Umbilical cord (tissue), 2 donors: Measurements from ENCODE around the gene CFAP126. TPM values are rescaled to one million over a fixed set of nuclear protein-coding genes. Genes with fewer than 3 reads are reported as not detected.
"Not testable (repeated sequence)": the region's sequence is repeated elsewhere in the genome, so short reads cannot be mapped to it uniquely, and the experiment has no call there.

Experiments used
- DNase-seq: peaks from one replicate; pipeline ENCODE4 v3.0.0-alpha.2; 2015; ENCODE audit warnings: low spot score
- total RNA-seq: library from RNA; depleted of rRNA; stranded (reverse); fragments of >200 nt; gene quantifications from one replicate; pipeline ENCODE4 v1.2.3, GENCODE V29; 2014; ENCODE audit warnings: low replicate concordance; ENCODE audit not compliant: insufficient read depth

Gene CFAP126, protein sequence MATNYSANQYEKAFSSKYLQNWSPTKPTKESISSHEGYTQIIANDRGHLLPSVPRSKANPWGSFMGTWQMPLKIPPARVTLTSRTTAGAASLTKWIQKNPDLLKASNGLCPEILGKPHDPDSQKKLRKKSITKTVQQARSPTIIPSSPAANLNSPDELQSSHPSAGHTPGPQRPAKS
- total RNA-seq = not detected

DNA sequence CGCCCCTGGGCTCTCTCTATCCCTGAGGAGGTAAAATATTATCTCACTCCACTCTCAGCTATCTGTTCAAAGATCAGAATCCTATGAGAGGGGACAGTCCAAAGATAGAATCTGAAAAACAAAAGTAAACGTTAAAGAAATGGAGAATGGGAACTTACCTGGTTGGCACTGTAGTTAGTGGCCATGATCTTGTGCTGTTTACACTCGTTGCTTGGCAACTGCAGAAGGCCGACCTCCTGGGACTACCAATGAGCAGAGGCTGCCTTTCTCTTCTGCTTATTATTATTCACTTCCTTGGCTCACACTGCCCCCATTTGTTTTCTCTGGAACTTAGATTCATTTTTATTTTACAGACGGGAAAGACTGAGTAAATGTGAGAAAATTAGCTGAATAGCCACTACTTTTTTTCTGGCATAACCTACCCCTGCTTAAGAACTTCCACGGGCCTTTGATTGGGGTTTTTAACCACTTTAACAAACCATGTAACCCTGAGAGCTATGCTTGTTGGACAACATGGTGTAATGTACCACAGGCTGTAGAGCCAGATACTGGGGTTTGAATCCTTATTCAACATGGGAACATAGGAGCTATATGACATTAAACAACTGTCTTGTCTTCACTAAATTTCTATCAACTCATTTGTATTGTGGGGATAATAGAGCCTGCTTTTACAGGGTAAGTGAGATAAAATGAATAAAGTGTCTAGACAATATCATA lies at the start of gene CFAP126:
Gene CFAP126 (minus strand): TSS at position 193 of the 717 bp plus-strand sequence. CDS start 8 bp downstream, at position 185.
- peak; percentile 65 for DNase-seq

DNA sequence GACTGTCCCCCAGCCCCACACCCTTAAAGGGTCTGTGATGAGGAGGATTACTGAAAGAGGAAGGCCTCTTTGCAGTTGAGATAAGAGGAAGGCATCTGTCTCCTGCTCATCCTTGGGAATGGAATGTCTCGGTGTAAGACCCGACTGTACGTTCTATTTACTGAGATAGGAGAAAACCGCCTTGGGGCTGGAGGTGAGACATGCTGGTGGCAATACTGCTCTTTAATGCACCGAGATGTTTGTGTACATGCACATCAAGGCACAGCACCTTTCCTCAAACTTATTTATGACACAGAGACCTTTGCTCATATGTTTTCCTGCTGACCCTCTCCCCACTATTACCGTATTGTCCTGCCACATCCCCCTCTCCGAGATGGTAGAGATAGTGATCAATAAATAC lies 45.4 kb upstream of the CFAP126 start:
- DNase-seq = not testable (repeated sequence)

DNA sequence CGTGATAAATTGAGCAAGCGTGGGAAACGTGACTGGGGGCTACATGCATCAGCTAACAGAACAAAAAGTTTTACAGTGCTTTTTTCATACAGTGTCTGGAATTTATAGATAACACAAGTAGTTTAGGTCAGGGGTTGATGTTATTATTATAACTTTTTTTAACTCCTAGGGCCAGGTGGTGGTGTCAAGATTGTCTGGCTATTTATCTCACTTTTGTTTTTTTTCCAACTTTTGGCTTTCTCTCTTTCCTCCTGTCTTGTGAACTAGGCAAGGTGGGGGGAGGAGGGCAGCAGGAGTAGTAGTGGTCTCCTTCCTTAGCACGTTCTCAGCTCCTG lies 42.9 kb upstream of the CFAP126 start:
- DNase-seq = not testable (repeated sequence)

DNA sequence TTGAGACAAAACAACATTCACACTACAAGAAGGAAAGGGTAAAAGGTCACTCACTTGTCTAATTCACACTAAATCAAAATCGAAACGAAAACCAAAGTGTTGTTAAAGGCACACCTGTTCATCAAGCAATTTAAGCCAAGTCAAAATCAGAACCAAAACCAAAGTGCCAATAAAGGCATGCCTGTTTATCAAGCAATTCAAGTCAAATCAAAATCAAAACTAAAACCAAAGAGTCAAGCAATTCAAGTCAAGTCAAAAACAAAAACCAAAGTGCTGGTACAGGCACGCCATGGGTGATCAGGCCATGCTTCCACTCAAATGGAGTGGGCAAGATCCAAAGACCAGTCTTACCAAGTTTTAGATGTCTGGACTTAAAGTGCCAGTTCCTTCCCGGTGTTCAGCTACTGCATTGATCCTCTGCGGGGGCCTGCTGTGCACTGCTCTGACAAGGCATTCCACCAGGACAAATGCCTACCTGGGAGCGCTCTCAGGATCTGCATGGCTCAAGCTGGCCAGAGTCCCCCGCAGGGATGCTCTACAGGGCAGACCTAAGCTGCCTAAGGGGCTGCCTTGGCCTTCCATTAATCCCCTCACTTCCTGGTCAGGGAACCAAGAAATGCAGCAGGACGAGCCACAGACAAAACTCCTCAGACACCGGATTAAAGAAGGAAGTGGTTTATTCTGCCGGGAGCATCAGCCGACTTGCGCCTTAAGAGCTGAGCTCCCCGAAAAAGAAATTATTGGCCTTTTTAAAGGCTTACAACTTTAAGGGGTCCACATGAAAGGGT lies 42.4 kb upstream of the CFAP126 start:
- DNase-seq = not testable (repeated sequence)

DNA sequence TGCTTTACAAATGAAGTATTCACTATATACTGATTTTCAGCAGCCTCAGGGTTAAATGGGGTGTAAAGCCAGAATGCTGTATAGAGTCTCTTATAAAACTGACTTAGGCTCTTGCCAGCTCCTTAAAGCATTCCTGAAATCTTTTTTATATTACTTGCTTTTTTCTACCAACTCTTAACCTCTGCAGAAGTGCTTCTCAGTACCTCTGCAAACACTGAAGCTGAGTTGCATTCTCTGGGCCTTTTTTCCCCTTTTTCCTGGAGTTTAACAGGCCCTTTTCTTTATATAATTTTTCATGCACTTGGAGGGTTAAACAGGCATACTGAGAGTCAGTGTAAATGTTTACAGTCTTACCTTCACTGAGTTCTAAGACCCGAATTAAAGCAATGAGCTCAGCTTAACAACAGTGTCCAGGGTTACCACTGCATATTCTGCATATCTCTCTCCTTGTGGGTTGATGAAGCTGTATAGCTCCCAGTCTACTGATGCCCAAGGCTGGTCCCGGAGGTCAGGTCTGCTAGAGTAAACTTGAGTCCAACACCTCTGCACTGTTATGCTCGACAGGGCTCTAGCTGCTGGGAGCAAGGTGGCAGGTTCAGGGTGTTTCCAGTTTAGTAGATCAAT lies 40.9 kb upstream of the CFAP126 start:
- no peak for DNase-seq

DNA sequence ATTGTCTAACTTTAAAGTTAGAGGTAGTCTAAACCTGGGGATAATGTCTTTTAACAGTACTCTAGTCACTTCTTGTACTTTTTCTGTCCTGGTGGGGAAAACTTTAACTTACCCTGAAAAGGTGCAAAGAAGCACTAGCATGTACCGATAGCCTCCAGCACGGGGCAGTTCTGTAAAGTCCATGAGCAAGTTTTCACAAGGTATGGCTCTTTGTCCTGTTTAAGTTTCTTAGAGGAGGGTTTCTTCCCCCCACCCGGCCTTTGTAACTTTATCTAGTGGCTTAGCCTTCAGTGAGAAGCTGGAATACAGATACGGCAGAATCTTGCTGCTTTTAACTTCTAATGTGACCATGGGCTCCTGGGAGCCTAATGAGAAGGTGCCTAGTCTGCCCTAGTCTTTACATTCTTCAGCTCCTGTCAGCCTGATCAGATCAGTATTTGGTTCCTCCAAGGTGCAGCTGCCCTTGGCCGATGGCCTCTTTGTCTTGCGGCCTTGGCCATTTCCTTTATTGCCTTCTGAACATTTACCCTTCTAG lies 39.8 kb upstream of the CFAP126 start:
- DNase-seq = no peak

DNA sequence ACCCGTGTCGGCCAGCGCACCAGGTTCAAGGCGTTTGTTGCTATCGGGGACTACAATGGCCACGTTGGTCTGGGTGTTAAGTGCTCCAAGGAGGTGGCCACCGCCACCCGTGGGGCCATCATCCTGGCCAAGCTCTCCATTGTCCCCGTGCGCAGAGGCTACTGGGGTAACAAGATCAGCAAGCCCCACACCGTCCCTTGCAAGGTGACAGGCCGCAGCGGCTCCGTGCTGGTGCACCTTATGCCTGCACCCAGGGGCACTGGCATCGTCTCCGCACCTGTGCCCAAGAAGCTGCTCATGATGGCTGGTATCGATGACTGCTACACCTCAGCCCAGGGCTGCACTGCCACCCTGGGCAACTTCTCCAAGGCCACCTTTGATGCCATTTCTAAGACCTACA lies 38.9 kb upstream of the CFAP126 start:
- DNase-seq = not testable (repeated sequence)

DNA sequence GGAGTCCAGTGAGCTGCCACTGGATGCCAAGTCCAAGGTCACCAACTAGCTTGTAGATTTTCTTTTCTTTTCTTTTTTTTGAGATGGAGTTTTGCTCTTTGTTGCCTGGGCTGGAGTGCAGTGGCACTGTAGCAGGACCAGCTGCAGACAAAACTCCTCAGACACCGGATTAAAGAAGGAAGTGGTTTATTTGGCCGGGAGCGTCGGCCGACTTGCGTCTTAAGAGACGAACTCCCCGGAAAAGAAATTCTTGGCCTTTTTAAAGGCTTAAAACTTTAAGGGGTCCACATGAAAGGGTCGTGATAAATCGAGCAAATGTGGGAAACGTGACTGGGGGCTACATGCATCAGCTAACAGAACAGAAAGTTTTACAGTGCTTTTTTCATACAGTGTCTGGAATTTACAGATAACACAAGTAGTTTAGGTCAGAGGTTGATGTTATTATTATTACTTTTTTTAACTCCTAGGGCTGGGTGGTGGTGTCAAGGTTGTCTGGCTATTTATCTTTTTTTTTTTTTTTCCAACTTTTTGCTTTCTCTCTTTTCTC lies 36.4 kb upstream of the CFAP126 start:
- no peak for DNase-seq

DNA sequence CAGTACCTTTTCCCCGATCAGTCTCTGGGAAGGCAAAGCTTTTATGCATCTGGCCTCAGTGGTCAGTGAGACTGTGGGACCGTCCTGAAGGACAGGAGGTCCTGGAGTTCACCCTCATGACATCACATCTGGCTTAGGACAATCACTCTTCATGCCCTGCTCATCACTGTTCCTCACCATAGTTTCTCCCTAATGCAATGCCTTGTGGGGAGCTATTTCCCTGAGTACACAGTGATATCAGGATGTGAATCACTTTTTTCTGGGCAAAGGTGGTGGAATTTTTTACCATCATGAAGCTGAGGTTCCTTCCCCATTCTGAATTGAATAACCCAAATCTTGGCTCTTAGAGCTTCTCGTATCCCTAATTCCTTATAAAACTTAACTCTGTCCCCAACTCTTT lies 34.8 kb upstream of the CFAP126 start:
- no peak for DNase-seq

DNA sequence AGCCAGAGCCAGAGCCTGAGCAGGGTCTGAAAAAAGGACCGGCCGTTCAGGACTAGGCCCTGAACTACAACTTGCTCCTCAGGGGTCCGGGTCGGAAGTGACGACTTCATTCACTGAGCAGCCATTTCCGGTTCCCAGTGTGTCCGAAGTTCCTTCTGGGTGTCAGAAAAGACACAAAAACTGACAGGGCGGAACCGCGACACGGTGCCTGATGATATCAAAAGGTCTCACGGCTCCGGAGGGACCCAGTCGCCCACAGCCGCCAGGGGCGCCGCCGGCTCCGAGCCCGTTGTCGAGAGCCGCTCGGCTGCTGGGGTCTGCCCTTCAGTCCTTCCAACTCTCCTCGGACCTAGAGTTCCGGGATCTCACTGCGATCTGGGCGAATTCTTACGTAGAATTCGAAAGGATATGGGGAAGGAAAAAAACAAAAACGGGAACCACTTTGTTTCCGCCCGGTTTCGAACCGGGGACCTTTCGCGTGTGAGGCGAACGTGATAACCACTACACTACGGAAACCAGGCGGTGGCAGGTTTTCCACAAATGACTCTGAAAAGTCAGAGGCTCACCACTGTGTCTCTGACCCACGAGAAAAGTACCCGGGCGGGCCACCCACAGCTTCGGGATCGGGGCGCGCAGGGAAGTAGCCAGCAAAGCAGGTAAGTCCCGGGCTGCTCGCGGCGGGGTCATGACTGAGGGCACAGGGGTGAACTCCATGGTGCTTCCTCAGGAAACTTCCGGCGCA lies 31.8 kb upstream of the CFAP126 start:
- peak; percentile 95 for DNase-seq

DNA sequence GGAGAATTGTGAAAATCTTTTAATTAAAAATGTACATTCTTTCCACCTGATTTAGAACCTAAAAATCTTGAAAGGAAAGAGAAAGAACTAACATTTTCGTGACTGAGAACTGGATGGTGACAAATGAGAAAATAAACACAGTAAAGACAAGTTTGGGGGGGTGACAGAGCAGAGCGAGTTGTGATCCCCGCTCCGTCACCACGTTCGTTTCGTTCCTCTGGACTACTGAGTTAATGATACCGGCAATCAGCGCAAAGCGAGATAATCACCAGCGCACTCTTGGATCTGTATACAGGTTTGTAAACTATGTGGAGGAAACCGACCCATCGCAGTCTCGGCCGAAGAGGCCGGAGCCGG lies 31.2 kb upstream of the CFAP126 start:
- DNase-seq = no peak

DNA sequence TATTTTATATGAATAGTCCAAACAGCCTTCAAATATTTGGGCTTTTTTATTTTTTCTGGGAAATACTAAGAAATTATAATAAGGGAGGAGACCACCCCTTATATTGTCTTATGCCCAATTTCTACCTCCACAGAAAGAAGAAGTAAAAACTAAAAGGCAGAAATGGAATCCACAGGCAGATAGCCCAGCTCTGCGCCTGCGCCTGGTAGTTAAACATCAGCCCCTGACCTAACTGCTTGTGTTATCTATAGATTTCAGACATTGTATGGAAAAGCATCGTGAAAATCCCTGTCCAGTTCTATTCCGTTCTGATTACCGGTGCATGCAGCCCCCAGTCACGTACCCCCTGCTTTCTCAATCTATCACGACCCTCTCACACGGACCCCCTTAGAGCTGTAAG lies 29.4 kb upstream of the CFAP126 start:
- not testable (repeated sequence) for DNase-seq

DNA sequence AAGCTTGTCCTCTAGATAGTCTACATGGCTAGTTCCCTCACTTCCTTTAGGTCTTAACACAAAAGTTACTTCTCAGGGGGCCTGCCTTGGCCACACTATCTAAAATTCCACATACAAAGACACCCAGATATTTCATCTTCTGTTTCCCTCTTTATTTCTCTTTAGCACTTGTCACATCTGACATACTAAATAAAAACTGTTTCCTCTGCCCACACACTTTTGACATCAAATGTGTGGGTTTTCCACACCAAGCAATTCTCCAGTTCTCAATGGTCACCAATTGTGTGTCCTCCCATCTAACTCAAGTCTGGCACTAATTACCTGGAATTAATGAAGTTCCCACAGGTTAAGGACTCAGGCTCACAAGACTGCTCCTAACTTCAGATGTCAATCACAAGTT lies 25.5 kb upstream of the CFAP126 start:
- no peak for DNase-seq

DNA sequence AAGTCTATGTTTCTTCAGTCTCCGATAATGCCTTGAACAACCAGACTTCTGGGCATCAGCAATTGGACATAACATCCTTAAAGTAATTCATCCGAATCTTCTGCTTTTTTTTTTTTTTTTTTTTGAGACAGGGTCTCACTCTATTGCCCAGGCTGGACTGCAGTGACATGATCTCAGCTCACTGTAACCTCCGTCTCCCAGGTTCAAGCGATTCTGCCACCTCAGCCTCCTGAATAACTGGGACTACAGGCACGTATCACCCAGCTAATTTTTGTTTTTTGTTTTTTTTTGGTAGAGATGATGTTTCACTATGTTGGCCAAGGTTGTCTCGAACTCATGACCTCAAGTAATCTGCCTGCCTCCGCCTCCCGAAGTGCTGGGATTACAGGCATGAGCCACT lies 23.9 kb upstream of the CFAP126 start:
- no peak for DNase-seq

DNA sequence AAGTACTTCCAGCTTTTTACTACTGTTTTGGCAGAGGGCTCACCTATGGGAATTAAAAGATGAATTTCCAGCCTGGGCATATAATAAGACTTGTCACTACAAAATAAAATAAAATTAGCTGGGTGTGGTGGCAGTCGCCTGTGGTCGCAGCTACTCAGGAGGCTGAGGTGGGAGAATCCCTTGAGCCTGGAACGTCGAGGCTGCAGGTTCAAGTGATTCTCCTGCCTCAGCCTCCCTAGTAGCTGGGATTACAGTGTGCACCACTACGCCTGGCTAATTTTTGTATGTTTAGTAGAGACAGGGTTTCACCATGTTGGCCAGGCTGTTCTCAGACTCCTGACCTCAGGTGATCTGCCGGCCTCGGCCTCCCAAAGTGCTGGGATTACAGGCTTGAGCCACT lies 23.5 kb upstream of the CFAP126 start:
- DNase-seq = not testable (repeated sequence)

DNA sequence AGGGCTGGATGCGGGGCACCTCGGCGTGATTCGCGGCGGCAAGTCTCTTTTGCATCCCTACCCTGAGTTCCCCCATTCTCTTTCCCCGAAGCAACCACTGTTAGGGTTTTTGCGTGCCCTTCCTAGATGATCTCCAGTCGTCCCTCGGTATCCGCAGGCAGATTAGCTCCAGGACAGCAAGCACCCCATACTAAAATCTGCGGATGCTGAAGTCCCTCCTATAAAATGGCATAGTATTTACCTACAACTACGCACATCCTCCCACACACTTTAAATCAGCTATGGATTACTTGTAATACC lies 22.8 kb upstream of the CFAP126 start:
- no peak for DNase-seq

DNA sequence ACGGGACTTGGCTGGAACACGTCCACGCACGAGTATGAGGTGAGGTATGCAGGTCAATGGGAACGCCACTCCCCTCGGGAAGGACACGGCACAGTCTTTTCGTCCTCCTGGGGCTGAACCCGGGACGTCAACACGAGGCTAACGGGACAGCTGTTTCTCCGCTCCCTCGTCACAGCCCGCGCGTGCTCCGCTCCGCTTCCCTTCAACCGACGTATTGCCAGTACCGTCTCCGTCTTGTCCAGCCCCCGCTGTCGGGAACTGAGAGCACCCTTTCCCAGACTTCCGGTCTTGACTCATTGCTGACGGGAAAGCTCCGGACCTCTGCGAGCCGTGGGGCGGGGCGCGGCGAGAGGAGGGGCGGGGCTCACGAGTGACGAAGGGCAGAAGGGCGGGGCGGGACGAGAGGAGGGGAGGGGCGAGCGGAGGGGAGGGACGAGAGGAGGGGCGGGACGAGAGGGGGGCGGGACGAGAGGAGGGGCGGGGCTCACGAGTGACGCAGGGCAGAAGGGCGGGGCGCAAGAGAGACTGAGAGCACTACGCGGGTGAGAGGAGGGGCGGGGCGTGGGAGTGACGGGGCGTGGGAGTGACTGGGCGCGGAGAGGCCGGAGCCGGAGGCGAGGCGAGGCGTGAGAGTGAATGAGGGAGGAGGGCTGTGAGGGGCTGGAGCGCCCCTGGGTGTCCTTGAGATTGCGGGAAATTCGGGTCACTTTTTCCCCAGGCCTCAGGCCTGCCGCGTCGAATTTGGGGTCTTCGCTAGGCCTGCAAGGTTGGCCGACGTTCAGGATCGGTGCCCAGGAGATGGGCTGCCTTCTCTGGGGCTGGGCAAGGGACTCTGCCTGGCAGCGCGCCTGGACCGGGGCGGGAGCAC lies 22.2 kb upstream of the CFAP126 start:
- DNase-seq = peak; percentile 98

DNA sequence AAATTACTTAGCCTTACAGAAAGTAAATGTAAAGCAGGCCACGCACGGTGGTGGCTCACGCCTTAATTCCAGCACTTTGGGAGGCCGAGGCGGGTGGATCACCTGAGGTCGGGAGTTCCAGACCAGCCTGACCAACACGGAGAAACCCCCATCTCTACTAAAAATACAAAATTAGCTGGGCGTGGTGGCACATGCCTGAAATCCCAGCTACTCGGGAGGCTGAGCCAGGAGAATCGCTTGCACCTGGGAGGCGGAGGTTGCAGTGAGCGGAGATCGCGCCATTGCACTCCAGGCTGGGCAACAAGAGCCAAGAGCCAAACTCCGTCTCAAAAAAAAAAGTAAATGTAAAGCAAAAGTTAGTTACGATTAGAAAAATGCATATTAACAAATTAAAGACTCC lies 21.5 kb upstream of the CFAP126 start:
- not testable (repeated sequence) for DNase-seq

DNA sequence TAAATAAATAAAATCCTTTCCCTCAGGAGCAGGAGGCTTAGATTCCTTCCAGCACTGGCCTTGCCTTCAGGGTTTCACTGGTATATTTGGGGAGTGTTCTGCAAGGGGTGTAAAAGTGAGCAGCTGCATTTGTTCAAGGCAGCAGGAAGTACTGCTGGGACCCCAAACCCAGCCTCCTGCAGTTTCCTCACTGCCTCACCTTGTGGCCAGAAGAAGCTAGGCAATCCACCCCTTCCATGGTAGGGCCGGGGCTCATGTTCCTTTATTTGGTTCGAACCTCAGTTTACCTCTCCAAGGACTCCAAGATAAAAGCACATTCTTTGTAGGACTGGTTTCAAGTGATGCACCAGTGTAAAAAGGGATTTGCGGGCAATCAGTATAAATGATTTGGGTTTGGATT lies 21.0 kb upstream of the CFAP126 start:
- DNase-seq = no peak
